ENCODE measurements around the gene ANKFN1. TPM values are rescaled to one million over a fixed set of nuclear protein-coding genes. Genes with fewer than 3 reads are reported as not detected.

Gene ANKFN1
- total RNA-seq, 1 donor from 2014 or later = not detected

DNA sequence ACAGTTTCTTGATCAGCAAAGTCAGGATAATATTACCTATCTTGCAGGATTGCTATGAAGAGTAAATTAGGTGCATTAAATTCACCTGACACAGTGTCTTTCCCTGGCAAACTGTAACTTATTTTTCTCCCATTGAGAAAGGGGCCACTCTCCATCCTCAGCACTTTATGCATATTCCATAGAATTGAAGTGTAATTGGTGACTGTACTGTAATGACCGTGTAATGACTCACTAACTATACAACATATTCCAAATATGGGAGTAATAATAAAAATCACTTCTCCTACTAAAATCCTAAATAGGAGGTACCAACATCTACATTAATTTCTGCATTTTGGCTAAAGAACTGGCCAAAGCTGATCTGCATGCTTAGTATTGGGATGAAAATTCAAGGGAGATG, 298.4 kb downstream of the ANKFN1 start:
- Histone ChIP-seq H3K9ac (no peak overlapping the region), H2AFZ (replicated peaks) (no peak overlapping the region), H3K4me3 (no peak overlapping the region), H3F3A (ENCODE audit: low read depth) (no peaks in the 10 kb centered on the region), H4K20me1 (ENCODE audit: low read depth) (no peaks in the 10 kb centered on the region), H3K27me3 (no peaks in the 10 kb centered on the region), H3K79me2 (ENCODE audit: low read depth) (no peaks in the 10 kb centered on the region), H3K4me1 (no peaks in the 10 kb centered on the region), H3K36me3 (no peaks in the 10 kb centered on the region), H3K4me2 (no peak overlapping the region), H3K9me3 (ENCODE audit: low read depth) (no peaks in the 10 kb centered on the region), H3K27ac (no peak overlapping the region)
- H3K27ac Mint-ChIP-seq = no peak overlapping the region
- H3K36me3 Mint-ChIP-seq = no peaks in the 10 kb centered on the region
- H3K27me3 Mint-ChIP-seq (ENCODE audit: insufficient read depth, low read depth) = no peaks in the 10 kb centered on the region
- DNase-seq (ENCODE audit: low spot score) = no peak
- no peaks in the 10 kb centered on the region for H3K4me1 Mint-ChIP-seq
- H3K4me3 Mint-ChIP-seq = no peak overlapping the region
- no peaks in the 10 kb centered on the region for H3K9me3 Mint-ChIP-seq
- TF ChIP-seq EZH2phosphoT487 (IDR thresholded peaks at IDR 0.05) (no peak), EZH2 (IDR thresholded peaks at IDR 0.05) (no peak)
- TF ChIP-seq, protein P1, sequence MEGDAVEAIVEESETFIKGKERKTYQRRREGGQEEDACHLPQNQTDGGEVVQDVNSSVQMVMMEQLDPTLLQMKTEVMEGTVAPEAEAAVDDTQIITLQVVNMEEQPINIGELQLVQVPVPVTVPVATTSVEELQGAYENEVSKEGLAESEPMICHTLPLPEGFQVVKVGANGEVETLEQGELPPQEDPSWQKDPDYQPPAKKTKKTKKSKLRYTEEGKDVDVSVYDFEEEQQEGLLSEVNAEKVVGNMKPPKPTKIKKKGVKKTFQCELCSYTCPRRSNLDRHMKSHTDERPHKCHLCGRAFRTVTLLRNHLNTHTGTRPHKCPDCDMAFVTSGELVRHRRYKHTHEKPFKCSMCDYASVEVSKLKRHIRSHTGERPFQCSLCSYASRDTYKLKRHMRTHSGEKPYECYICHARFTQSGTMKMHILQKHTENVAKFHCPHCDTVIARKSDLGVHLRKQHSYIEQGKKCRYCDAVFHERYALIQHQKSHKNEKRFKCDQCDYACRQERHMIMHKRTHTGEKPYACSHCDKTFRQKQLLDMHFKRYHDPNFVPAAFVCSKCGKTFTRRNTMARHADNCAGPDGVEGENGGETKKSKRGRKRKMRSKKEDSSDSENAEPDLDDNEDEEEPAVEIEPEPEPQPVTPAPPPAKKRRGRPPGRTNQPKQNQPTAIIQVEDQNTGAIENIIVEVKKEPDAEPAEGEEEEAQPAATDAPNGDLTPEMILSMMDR (IDR thresholded peaks at IDR 0.05) = no peak

DNA sequence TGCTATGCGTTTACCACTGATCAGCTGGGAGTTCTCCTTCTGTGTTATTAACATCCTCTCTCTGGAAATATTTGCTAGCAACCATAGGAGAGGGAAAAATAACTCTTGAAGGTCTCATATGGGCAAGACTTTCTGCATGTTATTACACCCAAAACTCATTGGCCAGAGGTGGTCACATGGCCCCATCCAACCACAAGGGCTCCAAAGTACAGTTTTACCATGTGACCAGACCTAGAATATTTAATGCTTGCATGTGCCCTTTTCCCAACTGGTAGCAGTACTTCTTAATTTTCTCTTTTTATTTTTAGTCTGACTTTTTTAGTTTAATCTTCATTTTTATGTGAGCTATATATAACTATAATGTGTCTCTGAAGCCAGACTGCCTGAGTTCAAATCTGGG, 299.2 kb downstream of the ANKFN1 start:
- H3K4me3 ChIP-seq = no peak overlapping the region
- no peaks in the 10 kb centered on the region for H3K27me3 Mint-ChIP-seq (ENCODE audit: insufficient read depth, low read depth)
- no peak overlapping the region for H3K27ac Mint-ChIP-seq
- no peaks in the 10 kb centered on the region for H3K9me3 ChIP-seq (ENCODE audit: low read depth)
- no peak for DNase-seq (ENCODE audit: low spot score)
- H4K20me1 ChIP-seq (ENCODE audit: low read depth) = no peaks in the 10 kb centered on the region
- no peak overlapping the region for H3K27ac ChIP-seq
- no peaks in the 10 kb centered on the region for H3K4me1 ChIP-seq
- no peak overlapping the region for H3K4me2 ChIP-seq
- H3K4me3 Mint-ChIP-seq = no peak overlapping the region
- no peaks in the 10 kb centered on the region for H3K9me3 Mint-ChIP-seq
- H3K36me3 ChIP-seq = no peaks in the 10 kb centered on the region
- H3K4me1 Mint-ChIP-seq = no peaks in the 10 kb centered on the region
- H3F3A ChIP-seq (ENCODE audit: low read depth) = no peaks in the 10 kb centered on the region
- H3K27me3 ChIP-seq = no peaks in the 10 kb centered on the region
- TF ChIP-seq EZH2 (IDR thresholded peaks at IDR 0.05) (no peak), EZH2phosphoT487 (IDR thresholded peaks at IDR 0.05) (no peak)
- TF ChIP-seq, protein P1 (IDR thresholded peaks at IDR 0.05) = no peak
- no peaks in the 10 kb centered on the region for H3K79me2 ChIP-seq (ENCODE audit: low read depth)
- H2AFZ ChIP-seq (replicated peaks) = no peak overlapping the region
- no peaks in the 10 kb centered on the region for H3K36me3 Mint-ChIP-seq
- H3K9ac ChIP-seq = no peak overlapping the region

DNA sequence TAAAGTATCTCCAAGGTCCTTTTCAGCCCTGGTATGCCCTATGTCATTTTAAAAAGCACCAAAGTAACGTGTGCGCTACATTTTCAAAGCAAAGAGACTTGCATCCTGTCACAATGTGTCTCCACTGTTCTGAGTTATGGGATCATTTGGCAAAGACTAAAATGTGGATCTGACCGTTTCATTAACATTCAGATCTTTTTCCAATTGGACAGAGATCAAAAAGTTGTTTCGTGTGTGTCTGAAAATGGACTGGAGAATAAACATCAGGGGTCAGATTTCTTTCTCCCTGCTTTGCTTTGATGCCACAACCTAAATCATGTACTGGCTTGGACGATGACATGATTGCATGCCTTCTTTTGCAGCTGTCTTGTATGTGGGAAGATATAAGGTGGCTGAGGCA, 304.2 kb downstream of the ANKFN1 start:
- no peak overlapping the region for H2AFZ ChIP-seq (replicated peaks)
- no peaks in the 10 kb centered on the region for H3K36me3 ChIP-seq
- H3K79me2 ChIP-seq (ENCODE audit: low read depth) = no peaks in the 10 kb centered on the region
- Mint-ChIP-seq H3K27ac (no peak overlapping the region), H3K9me3 (no peaks in the 10 kb centered on the region), H3K4me1 (no peaks in the 10 kb centered on the region), H3K4me3 (no peak overlapping the region), H3K36me3 (no peaks in the 10 kb centered on the region), H3K27me3 (ENCODE audit: insufficient read depth, low read depth) (no peaks in the 10 kb centered on the region)
- H3K4me2 ChIP-seq = no peak overlapping the region
- DNase-seq (ENCODE audit: low spot score) = no peak
- no peak overlapping the region for H3K27ac ChIP-seq
- H3K4me1 ChIP-seq = no peaks in the 10 kb centered on the region
- no peak overlapping the region for H3K4me3 ChIP-seq
- H4K20me1 ChIP-seq (ENCODE audit: low read depth) = no peaks in the 10 kb centered on the region
- H3K9me3 ChIP-seq (ENCODE audit: low read depth) = no peaks in the 10 kb centered on the region
- TF ChIP-seq, protein P1 (IDR thresholded peaks at IDR 0.05) = no peak
- TF ChIP-seq EZH2 (IDR thresholded peaks at IDR 0.05) (no peak), EZH2phosphoT487 (IDR thresholded peaks at IDR 0.05) (no peak)
- H3K27me3 ChIP-seq = no peaks in the 10 kb centered on the region
- H3K9ac ChIP-seq = no peak overlapping the region
- no peaks in the 10 kb centered on the region for H3F3A ChIP-seq (ENCODE audit: low read depth)
